ENCODE measurements around the gene XRCC3.
A peak's percentile ranks its signal among the peaks of the same experiment; 100 is the strongest.

Gene XRCC3

GRCh38 chr14:103705118-103705503 is 10.1 kb downstream of the XRCC3 start:
- DNase-seq, result no peak

DNA sequence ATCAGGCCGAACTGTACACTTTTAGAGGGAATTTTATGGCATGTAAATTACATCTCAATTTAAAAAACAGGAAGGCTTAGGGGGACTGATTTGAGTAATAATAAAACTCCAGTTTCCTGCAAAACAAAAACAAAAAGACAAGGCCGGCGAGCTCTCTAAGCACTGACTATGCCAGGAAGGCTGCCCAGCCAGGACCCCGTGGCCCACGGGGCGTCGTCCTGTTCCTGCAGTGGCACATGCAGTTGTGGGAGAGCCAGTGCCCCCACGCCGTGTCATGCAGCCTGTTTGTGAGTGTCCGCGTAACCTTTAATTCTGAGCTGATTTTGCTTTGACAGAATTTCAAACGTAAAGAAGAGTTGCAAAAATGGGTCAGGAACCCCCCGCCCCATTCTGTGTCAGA is 10.5 kb downstream of the XRCC3 start:
- DNase-seq, result no peak

GRCh38 chr14:103703433-103704385 is 11.5 kb downstream of the XRCC3 start:
- DNase-seq, result no peak

GRCh38 chr14:103702497-103703432 is 12.5 kb downstream of the XRCC3 start:
- no peak for DNase-seq

DNA sequence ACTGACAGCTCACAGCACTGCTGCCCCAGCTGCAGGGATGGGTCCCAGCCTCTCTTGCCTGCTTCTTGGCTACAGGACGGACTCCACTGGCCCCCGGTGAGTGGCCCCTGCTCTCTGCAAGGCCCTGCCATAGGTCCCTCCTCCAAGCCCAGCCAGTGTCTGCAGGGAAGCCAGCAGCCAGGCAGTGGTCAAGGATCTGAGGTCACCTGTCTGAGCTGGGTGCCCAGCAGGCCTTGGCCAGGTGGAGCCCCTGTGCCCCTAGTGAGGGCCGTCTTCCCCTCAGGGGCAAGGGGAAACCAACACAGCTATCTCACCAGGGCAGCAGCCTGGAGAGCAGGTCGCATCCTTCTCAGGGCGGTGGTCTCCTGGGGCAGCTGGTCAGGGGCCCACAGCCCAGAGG is 13.2 kb downstream of the XRCC3 start:
- DNase-seq, result no peak

- no peak for DNase-seq
Observed at GRCh38 chr14:103700753-103701490, 14.3 kb downstream of the XRCC3 start.

GRCh38 chr14:103699901-103700752 is 15.1 kb downstream of the XRCC3 start:
- DNase-seq, result no peak

- DNase-seq, result no peak
Observed at GRCh38 chr14:103699261-103699661, 16.0 kb downstream of the XRCC3 start.

DNA sequence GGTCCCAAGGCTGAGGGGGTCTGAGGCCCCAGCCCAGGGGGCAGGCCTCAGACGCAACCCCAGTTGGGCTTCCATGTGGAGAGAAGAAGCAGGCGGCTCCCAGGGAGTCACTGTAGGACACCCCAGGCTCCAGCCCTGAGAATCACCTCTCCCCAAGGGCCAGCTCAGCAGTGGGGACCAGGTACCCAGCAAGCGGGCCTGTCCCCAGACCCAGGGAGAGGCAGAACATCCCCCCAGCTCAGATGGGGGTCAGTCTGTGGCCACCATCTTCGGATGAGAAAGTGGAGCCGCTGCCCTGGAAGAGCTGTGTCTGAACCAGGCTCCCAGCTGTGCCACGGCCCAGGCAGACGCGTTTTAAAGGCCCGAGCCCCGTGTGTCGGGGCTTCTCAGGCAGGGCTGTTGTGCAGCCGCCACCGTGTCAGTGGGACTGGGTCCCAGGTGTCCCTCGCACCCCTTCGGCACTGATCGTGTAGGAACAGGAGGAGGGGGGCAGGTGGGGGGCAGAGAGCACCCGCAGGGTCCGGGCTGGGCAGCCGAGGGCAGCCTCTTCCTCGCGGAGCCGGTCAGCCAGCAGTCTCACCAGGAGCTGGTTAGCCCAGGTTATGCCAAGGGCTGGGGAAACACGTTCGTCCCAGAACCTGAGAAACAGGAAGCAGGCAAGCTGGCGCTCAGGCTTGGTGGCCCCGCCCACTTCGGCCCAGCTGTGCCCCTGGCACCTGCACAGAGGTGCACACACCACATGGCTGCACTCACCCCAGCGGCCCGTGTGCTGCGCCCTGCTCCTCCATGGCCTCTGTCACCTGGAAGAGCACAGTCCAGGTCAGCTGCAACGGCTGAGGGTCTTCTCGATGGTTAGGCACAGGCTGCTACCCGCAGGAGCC is 16.6 kb downstream of the XRCC3 start:
- no peak for DNase-seq

GRCh38 chr14:103697603-103698379 is 17.5 kb downstream of the XRCC3 start:
- no peak for DNase-seq

GRCh38 chr14:103697206-103697602 is 18.0 kb downstream of the XRCC3 start:
- DNase-seq, result no peak

GRCh38 chr14:103696466-103697071 is 18.7 kb downstream of the XRCC3 start:
- DNase-seq, result peak; percentile 45

DNA sequence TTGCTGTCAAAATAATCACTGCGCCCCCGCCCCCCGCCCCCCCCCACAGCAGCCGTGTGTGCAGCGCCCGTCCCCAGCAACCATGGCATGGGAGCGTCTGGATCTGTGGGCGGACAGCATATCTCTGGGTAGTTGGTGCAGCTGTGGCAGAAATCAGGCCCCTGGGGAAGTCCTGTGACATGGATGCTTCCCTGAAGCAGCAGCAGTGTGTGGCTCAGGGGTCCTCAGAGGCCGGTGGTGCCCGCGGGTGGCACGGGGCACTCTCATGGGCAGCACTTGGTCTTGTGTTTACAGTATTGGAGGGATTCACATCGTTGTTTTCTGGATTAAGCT is 19.2 kb downstream of the XRCC3 start:
- no peak for DNase-seq

GRCh38 chr14:103695296-103696069 is 19.8 kb downstream of the XRCC3 start:
- no peak for DNase-seq

GRCh38 chr14:103694572-103695026 is 20.7 kb downstream of the XRCC3 start:
- no peak for DNase-seq

DNA sequence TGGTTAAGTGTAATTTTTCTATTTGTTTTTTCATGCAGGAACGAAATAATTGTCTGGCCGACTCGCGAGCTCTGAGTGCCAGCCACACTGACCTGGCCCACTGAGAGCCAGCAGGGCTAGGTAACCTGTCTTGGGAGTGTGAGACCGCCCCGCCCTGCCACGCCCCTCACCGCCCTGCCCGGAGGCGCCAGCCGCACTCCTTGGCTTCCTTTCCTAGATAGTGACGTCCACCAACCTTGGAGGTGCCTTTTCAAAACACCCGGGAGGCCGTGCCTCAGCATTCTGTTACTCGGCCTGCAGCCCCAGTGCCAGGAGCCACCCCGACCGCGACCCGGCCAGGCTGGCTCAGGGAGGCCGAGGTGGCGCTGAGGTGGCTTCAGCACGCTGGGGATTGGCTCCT is 21.7 kb downstream of the XRCC3 start:
- no peak for DNase-seq

DNA sequence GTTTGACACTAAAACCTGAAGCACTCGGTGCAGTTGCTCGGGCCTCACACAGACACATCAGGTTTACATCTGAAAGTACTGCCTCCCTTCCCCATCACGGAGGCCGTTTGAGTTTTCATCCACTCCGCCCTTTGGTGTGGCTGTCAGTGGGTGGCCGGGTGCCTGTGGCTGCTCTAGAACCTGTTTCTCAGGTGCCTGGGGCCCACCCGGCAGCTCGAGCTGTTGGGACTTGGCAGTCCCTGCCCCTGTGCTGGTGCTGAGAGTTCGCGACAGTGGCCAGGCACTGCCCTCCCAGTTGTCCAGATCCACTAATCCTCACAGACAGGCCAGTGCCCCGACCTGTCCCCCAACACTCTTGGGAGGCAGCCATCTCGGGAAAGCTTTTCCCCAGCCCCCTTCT is 22.4 kb downstream of the XRCC3 start:
- no peak for DNase-seq

DNA sequence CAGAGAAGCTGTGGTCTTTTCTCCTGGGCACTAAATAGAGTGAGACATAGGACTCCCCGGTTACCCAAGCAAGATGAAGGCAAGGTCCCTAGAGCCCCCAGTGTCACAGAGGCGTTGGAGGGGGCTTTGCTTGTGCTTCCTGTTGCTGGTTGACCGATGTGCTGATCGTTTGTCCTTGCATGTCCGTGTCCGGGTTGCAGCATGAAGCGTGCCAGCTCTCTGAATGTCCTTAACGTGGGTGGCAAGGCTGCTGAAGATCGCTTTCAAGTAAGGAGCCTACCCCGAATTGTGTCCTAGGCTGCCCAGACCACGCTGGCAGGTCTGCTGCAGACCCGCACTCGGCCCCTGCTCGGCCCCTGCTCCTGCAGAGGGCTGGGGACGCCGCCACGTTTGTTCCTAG is 23.1 kb downstream of the XRCC3 start:
- no peak for DNase-seq

- DNase-seq, result peak; percentile 69
Observed at GRCh38 chr14:103691655-103692054, 23.6 kb downstream of the XRCC3 start.
